ENCODE measurements around the gene C9orf43.

The C9orf43 gene

DNA sequence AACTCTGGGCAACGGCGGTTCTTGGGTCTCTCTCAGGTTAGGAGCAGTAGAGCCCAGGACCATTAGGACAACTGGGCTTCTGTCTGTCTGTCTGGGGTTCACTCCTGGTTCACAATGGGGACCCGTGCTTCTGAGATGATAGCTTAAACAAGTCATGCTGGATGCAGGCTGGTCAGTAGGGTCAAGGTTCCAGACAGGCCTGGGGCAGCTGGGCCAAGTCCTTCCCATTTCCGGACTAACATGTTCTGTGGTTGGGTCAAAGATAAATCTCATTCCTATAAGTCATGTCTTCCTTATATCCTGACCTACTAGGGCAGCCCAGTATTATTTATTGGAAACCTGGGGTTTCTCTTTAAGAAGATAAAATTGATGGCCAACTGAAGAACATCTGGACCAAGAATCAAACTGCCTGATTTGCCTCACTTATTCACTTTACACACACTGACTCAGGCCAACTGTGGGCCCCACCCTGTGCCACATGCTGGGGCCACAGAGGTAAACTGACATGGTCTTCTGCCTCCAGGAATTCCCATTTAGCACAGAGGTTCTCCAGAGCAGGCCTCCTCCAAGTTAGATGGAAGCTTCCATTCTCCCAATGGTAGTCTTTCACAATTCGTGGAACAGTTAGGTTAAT, 42.1 kb upstream of the C9orf43 start:
- ATAC-seq (ENCODE audit: low read depth) = no peak

DNA sequence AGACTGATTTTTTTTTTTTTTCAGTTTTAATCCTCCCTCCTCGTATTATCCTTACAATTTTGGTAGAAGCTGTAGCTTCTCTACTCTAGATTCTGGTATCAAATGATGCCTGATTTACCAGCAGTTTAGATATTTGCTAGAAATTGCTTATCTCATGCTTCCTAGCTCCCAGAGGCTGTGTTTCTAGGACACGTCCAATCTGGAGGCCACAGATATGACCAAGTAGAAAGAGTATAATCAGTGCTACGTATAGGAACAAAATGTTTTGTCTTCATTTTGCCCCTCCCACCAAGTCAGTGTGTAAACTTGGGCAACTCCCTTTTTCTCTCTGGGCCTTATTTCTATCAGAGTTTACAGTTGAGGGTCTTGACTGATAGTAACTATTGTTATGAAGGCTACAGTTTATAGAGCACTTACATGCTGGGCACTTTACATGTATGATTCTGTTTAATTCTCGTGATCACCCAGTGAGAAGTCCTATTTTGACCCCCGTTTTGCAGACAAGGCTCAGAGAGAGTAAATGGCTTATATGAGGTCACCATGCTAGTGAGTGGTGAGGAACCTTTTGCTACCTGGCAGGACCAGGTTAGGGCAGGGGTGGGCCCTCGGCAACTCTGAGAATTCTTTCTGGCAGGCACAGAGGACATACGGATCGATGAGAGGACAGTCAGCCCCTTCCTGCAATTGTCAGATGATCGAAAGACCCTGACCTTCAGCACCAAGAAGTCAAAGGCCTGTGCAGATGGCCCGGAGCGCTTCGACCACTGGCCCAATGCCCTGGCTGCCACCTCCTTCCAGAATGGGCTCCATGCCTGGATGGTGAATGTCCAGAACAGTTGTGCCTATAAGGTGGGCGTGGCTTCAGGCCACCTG, 41.3 kb upstream of the C9orf43 start:
- Histone ChIP-seq H3K36me3 (ENCODE audit: low read depth) (no peaks in the 10 kb centered on the region), H3K27ac (ENCODE audit: poor library complexity, severe bottlenecking) (no peak overlapping the region), H3K4me3 (ENCODE audit: severe bottlenecking) (no peak overlapping the region), H3K4me1 (ENCODE audit: insufficient read depth, poor library complexity, severe bottlenecking) (no peaks in the 10 kb centered on the region), H3K9me3 (ENCODE audit: severe bottlenecking) (no peaks in the 10 kb centered on the region), H3K27me3 (ENCODE audit: insufficient read depth, poor library complexity, severe bottlenecking) (no peaks in the 10 kb centered on the region)
- ATAC-seq (ENCODE audit: low read depth) = no peak
- TF ChIP-seq, protein P1, sequence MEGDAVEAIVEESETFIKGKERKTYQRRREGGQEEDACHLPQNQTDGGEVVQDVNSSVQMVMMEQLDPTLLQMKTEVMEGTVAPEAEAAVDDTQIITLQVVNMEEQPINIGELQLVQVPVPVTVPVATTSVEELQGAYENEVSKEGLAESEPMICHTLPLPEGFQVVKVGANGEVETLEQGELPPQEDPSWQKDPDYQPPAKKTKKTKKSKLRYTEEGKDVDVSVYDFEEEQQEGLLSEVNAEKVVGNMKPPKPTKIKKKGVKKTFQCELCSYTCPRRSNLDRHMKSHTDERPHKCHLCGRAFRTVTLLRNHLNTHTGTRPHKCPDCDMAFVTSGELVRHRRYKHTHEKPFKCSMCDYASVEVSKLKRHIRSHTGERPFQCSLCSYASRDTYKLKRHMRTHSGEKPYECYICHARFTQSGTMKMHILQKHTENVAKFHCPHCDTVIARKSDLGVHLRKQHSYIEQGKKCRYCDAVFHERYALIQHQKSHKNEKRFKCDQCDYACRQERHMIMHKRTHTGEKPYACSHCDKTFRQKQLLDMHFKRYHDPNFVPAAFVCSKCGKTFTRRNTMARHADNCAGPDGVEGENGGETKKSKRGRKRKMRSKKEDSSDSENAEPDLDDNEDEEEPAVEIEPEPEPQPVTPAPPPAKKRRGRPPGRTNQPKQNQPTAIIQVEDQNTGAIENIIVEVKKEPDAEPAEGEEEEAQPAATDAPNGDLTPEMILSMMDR (IDR thresholded peaks at IDR 0.05; ENCODE audit: poor library complexity, severe bottlenecking) = no peak
- DNase-seq (ENCODE audit: low spot score) = no peak

More for the DNA sequence above, 42.1 kb upstream of the C9orf43 start:
- H3K4me1 ChIP-seq (ENCODE audit: insufficient read depth, poor library complexity, severe bottlenecking) = no peaks in the 10 kb centered on the region
- no peak overlapping the region for H3K4me3 ChIP-seq (ENCODE audit: severe bottlenecking)
- H3K27me3 ChIP-seq (ENCODE audit: insufficient read depth, poor library complexity, severe bottlenecking) = no peaks in the 10 kb centered on the region
- TF ChIP-seq, protein P1 (IDR thresholded peaks at IDR 0.05; ENCODE audit: poor library complexity, severe bottlenecking) = no peak
- H3K9me3 ChIP-seq (ENCODE audit: severe bottlenecking) = no peaks in the 10 kb centered on the region
- DNase-seq (ENCODE audit: low spot score) = no peak
- no peaks in the 10 kb centered on the region for H3K36me3 ChIP-seq (ENCODE audit: low read depth)
- no peak overlapping the region for H3K27ac ChIP-seq (ENCODE audit: poor library complexity, severe bottlenecking)

DNA sequence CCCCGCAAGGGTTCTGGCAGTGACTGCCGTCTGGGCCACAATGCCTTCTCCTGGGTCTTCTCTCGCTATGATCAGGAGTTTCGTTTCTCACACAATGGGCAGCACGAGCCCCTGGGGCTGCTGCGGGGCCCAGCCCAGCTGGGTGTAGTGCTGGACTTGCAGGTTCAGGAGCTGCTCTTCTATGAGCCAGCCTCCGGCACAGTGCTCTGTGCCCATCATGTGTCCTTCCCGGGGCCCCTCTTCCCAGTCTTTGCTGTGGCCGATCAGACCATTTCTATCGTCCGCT, 40.7 kb upstream of the C9orf43 start:
- ATAC-seq (ENCODE audit: low read depth) (no peak), DNase-seq (ENCODE audit: low spot score) (no peak)
- H3K9me3 ChIP-seq (ENCODE audit: severe bottlenecking) = no peaks in the 10 kb centered on the region
- no peak overlapping the region for H3K27ac ChIP-seq (ENCODE audit: poor library complexity, severe bottlenecking)
- no peaks in the 10 kb centered on the region for H3K36me3 ChIP-seq (ENCODE audit: low read depth)
- no peaks in the 10 kb centered on the region for H3K27me3 ChIP-seq (ENCODE audit: insufficient read depth, poor library complexity, severe bottlenecking)
- H3K4me1 ChIP-seq (ENCODE audit: insufficient read depth, poor library complexity, severe bottlenecking) = no peaks in the 10 kb centered on the region
- TF ChIP-seq, protein P1 (IDR thresholded peaks at IDR 0.05; ENCODE audit: poor library complexity, severe bottlenecking) = no peak
- no peak overlapping the region for H3K4me3 ChIP-seq (ENCODE audit: severe bottlenecking)

DNA sequence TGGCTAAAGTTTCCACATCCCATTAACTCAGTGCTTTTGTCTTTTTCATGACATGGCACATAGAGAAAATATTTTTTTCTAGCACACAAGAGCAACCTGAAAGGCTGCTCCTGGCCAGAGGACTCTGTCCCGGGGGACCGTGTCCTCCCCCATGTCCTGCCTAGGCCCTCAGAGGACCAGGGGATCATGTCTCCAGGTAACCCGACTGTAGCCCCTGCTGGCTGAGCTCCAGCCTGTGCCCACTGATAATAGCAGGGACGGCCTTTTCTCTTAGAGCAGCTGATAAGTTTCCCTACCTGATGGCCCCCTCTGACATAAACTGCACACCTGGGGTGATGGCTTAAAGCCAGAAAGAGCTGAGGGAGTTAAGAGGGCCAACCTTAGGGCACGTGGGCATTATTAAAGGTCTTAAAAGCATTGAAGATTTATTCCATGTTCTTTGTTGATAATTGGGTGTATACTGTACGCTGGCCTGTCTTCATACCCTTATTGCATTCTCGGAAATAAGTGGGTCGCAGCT, 39.7 kb upstream of the C9orf43 start:
- DNase-seq (ENCODE audit: low spot score) = no peak
- Histone ChIP-seq H3K27me3 (ENCODE audit: insufficient read depth, poor library complexity, severe bottlenecking) (no peaks in the 10 kb centered on the region), H3K4me3 (ENCODE audit: severe bottlenecking) (no peak overlapping the region), H3K36me3 (ENCODE audit: low read depth) (no peaks in the 10 kb centered on the region), H3K9me3 (ENCODE audit: severe bottlenecking) (no peaks in the 10 kb centered on the region), H3K27ac (ENCODE audit: poor library complexity, severe bottlenecking) (no peak overlapping the region), H3K4me1 (ENCODE audit: insufficient read depth, poor library complexity, severe bottlenecking) (no peaks in the 10 kb centered on the region)
- TF ChIP-seq, protein P1 (IDR thresholded peaks at IDR 0.05; ENCODE audit: poor library complexity, severe bottlenecking) = no peak
- no peak for ATAC-seq (ENCODE audit: low read depth)

DNA sequence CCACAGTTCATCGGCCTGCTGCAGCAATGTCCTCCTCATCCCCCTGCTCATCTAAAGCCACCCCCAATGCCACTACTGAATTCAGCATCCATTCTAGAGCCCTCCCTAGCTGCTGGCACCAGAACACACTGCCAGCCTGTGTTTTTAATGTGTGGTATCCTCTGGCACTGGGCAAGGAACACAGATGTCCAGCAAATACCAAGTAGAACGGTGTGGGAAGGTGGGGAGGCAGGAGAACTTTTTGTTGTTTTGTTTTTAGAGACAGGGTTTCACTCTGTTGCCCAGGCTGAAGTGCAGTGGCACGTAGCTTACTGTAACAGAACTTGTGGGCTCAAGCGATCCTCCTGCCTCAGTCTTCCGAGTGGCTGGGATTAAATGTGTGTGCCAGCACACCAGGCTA, 38.5 kb upstream of the C9orf43 start:
- TF ChIP-seq, protein P1 (IDR thresholded peaks at IDR 0.05; ENCODE audit: poor library complexity, severe bottlenecking) = no peak
- Histone ChIP-seq H3K9me3 (ENCODE audit: severe bottlenecking) (no peaks in the 10 kb centered on the region), H3K4me3 (ENCODE audit: severe bottlenecking) (no peak overlapping the region), H3K36me3 (ENCODE audit: low read depth) (no peaks in the 10 kb centered on the region), H3K4me1 (ENCODE audit: insufficient read depth, poor library complexity, severe bottlenecking) (no peaks in the 10 kb centered on the region), H3K27ac (ENCODE audit: poor library complexity, severe bottlenecking) (no peak overlapping the region), H3K27me3 (ENCODE audit: insufficient read depth, poor library complexity, severe bottlenecking) (no peaks in the 10 kb centered on the region)
- ATAC-seq (ENCODE audit: low read depth) = no peak
- no peak for DNase-seq (ENCODE audit: low spot score)
